ENCODE results near the gene ADAT3. TPM values are rescaled to one million over a fixed set of nuclear protein-coding genes. Genes with fewer than 3 reads are reported as not detected.

ADAT3 gene
- total RNA-seq, 4 donors from 2014 or later, result 18.7 to 73.2 (median 30.3) TPM

- DNase-seq, result no peak
- H3K4me1 ChIP-seq, result peaks cover 18 to 41% (median 30%) of the 10 kb centered on the region in 4 donors
- H3K27ac ChIP-seq, result peak overlapping the region in 1 of 4 donors; percentile 89
- in situ Hi-C loops (cut with MboI; ENCODE audit: low pct_ligation_motif_present in 1 of 4, low pct_unique_long_range_greater_than_20kb in 1 of 4, low sequenced_read_pairs in 3 of 4) (no loop called here), intact Hi-C loops (cut with DNase I; ENCODE audit: low total_unique reads) (no loop called here)
- H3K36me3 ChIP-seq, result no peaks in the 10 kb centered on the region
- WGBS, 2 donors (ENCODE audit: low coverage in 1 of 2), result 86% methylated on average over 22 of the region's 22 CpGs; no CpG with 5 or more reads in 1 of the 2 donors
- no peak overlapping the region for H3K4me3 ChIP-seq
- no peak for TF ChIP-seq EP300 (IDR thresholded peaks at IDR 0.05; ENCODE audit: low read depth)
- no peak for TF ChIP-seq POLR2A (IDR thresholded peaks at IDR 0.05)
- H3K9me3 ChIP-seq, result no peaks in the 10 kb centered on the region
- H3K27me3 ChIP-seq, result no peaks in the 10 kb centered on the region
These were observed 38.5 kb downstream of the ADAT3 start for GRCh38 chr19:1943661-1944087.

- no peaks in the 10 kb centered on the region for H3K27me3 ChIP-seq
- H3K9me3 ChIP-seq, result no peaks in the 10 kb centered on the region
- no peak overlapping the region for H3K4me3 ChIP-seq
- TF ChIP-seq EP300 (IDR thresholded peaks at IDR 0.05; ENCODE audit: low read depth) (no peak), POLR2AphosphoS5 (IDR thresholded peaks at IDR 0.05) (no peak), CTCF (IDR thresholded peaks at IDR 0.05) (no peak), POLR2A (IDR thresholded peaks at IDR 0.05) (no peak)
- DNase-seq, result peak; percentile 39
- H3K4me1 ChIP-seq, result peaks cover 18 to 41% (median 30%) of the 10 kb centered on the region in 4 donors
- no peak overlapping the region for H3K27ac ChIP-seq
- 60 to 80% methylated on average over 1 to 36 of the region's 42 CpGs for WGBS, 2 donors (ENCODE audit: low coverage in 1 of 2)
- intact Hi-C loops (cut with DNase I; ENCODE audit: low total_unique reads), result no loop called here
- H3K36me3 ChIP-seq, result no peaks in the 10 kb centered on the region
- in situ Hi-C loops (cut with MboI; ENCODE audit: low pct_ligation_motif_present in 1 of 4, low pct_unique_long_range_greater_than_20kb in 1 of 4, low sequenced_read_pairs in 3 of 4), result no loop called here
These were observed 39.1 kb downstream of the ADAT3 start for GRCh38 chr19:1944088-1944915.

GRCh38 chr19:1944916-1945561 is 39.8 kb downstream of the ADAT3 start:
- WGBS, 2 donors (ENCODE audit: low coverage in 1 of 2), result 89% methylated on average over 25 of the region's 30 CpGs; no CpG with 5 or more reads in 1 of the 2 donors
- TF ChIP-seq EP300 (IDR thresholded peaks at IDR 0.05; ENCODE audit: low read depth) (no peak), POLR2AphosphoS5 (IDR thresholded peaks at IDR 0.05) (no peak), CTCF (IDR thresholded peaks at IDR 0.05) (no peak), POLR2A (IDR thresholded peaks at IDR 0.05) (no peak)
- no peak for DNase-seq
- Histone ChIP-seq H3K9me3 (no peaks in the 10 kb centered on the region), H3K4me1 (peaks cover 11 to 34% (median 24%) of the 10 kb centered on the region in 4 donors), H3K36me3 (no peaks in the 10 kb centered on the region), H3K27ac (no peak overlapping the region), H3K27me3 (no peaks in the 10 kb centered on the region), H3K4me3 (no peak overlapping the region)
- in situ Hi-C loops (cut with MboI; ENCODE audit: low pct_ligation_motif_present in 1 of 4, low pct_unique_long_range_greater_than_20kb in 1 of 4, low sequenced_read_pairs in 3 of 4), result no loop called here
- intact Hi-C loops (cut with DNase I; ENCODE audit: low total_unique reads), result no loop called here

GRCh38 chr19:1945899-1946298 is 40.7 kb downstream of the ADAT3 start:
- H3K27me3 ChIP-seq, result no peaks in the 10 kb centered on the region
- H3K4me3 ChIP-seq, result no peak overlapping the region
- H3K27ac ChIP-seq, result no peak overlapping the region
- no peaks in the 10 kb centered on the region for H3K36me3 ChIP-seq
- no peaks in the 10 kb centered on the region for H3K9me3 ChIP-seq
- peak; percentile 65 for DNase-seq
- peaks cover 9 to 32% (median 23%) of the 10 kb centered on the region in 4 donors for H3K4me1 ChIP-seq
- in situ Hi-C loops (cut with MboI; ENCODE audit: low pct_ligation_motif_present in 1 of 4, low pct_unique_long_range_greater_than_20kb in 1 of 4, low sequenced_read_pairs in 3 of 4) (no loop called here), intact Hi-C loops (cut with DNase I; ENCODE audit: low total_unique reads) (no loop called here)
- WGBS, 2 donors (ENCODE audit: low coverage in 1 of 2), result 49 to 60% methylated on average over 2 to 18 of the region's 18 CpGs
- TF ChIP-seq POLR2AphosphoS5 (IDR thresholded peaks at IDR 0.05), result no peak
- TF ChIP-seq CTCF (IDR thresholded peaks at IDR 0.05), result peak; percentile 57 to 66 (median 61)
